HS-5 (cell line): ENCODE measurements around the gene LHX2.
"Not testable (repeated sequence)": the region's sequence is repeated elsewhere in the genome, so short reads cannot be mapped to it uniquely, and the experiment has no call there.

Source experiments
- DNase-seq: peaks from one replicate; pipeline ENCODE4 v3.0.0-alpha.2; 2012; ENCODE audit warnings: low read depth

The LHX2 gene, protein sequence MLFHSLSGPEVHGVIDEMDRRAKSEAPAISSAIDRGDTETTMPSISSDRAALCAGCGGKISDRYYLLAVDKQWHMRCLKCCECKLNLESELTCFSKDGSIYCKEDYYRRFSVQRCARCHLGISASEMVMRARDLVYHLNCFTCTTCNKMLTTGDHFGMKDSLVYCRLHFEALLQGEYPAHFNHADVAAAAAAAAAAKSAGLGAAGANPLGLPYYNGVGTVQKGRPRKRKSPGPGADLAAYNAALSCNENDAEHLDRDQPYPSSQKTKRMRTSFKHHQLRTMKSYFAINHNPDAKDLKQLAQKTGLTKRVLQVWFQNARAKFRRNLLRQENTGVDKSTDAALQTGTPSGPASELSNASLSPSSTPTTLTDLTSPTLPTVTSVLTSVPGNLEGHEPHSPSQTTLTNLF

DNA sequence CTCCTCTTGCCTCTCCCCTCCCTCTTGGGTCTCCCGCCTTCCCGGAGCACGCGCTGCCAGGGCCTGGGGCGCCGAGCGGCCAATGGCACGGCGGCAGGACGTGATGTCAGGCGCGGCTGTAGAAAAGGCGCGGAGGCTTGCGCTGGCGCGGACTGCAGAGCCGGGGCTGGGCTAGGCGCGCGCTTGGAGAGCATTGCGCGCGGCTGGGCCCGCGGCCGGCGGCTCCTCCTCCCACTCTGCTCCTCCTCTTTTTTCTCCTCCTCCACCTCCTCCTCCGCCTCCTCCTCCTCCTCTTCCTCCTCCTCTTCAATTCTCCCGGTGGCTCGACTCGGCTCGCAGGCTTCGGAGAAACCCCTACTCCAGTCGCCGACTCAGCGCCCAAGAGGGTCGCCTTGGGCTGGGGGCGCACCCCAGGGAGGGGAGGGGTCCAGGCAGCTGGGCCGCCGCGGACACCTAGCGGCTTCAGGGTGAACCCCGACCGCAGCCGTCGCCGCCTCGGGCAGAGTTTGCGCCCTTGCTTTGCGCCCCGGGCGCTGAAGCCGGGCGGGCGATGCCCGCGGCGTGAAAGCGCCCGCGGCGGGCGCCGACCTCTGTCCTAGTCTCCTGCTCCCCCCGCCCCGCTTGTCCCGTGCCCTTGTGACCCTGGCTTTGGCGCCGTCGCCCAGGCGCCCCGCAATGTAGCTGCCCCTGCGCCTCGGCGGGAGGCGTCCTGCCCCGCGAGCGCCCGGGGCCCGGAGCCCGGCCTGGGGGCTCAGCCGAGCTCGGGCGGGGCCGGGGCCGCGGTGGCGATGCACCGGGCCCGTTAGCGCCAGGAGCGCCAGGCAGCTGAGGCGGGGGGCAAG lies at the start of gene LHX2:
Gene LHX2, plus strand, starts transcription at position 309 of the 842 bp plus-strand sequence. CDS start 581 bp downstream, outside the sequence.
- peak; percentile 29 for DNase-seq

DNA sequence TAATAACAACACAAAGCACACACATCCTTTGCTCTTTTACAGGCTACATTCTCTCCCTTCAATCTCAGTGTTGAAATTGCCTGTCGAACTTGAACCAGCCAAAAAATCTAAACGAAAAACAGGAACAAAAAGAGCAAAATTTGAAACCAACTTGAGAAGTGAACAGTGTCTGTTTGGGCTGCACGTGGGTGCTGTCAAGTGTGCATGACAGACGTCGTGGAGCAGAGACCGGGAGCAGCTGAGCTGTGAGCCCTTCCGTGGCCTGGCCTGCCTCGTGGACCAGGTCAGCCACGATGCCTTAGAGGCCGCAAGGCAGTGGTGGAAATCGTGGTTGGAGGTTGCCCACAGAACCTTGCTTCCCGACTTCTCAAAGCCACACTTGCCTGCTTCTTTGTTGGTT lies 46.8 kb upstream of the LHX2 start:
- no peak for DNase-seq

DNA sequence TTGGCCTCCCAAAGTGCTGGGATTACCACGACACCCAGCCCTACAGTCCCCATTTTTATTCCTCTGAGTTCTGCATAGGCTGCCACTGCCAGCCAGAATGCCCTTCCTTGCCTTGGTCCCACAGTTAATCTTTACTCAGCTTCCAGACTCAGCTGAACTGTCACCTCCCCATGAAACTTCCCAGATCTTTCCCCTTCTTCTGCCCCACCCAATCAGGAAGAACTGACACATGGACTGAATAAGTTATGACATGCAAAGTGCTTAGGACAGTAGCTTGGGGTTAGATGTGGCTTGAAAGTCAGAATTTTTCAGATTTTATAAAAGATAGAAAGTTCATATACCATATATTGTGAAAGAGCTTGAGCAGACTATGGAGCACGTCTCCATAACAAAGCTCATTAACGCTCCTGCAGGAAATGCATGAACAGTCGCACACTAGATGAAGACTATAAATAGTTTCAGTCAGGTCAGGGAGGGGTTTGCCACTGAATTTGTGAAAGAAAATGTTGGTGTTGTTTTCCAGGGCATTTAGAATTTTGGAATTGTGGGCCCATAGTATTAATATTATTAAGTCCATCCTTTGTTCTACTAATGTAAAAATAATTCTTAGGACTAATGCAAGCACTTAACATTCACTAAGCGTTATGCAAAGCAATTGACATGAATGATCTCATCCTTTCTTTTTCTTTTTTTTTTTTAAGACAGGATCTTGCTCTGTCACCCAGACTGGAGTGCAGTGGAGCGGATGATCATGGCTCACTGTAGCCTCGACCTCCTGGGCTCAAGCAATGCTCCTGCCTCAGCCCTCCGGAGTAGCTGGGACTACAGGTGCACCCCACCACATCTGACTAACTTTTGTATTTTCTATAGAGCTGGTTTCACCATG lies 45.5 kb upstream of the LHX2 start:
- DNase-seq, result no peak

DNA sequence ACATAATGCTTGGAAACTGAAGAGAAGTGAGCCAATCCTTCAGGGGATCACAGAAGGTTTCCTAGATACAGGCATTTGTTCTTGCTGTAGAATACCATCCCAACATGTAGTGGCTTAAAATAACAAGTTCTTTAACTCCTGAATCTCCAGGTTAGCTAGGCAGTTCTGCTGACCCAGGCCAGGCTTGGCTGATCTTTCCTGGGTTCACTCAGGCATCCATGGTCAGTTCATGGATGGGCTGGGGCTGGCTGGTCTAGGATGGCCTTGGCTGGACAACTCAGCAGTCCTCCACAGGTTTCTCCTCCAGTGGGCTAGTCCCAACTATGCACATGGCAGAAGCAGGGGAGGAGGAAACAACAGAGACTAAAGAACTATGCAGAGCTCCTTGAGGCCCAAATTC lies 44.2 kb upstream of the LHX2 start:
- DNase-seq, result no peak

DNA sequence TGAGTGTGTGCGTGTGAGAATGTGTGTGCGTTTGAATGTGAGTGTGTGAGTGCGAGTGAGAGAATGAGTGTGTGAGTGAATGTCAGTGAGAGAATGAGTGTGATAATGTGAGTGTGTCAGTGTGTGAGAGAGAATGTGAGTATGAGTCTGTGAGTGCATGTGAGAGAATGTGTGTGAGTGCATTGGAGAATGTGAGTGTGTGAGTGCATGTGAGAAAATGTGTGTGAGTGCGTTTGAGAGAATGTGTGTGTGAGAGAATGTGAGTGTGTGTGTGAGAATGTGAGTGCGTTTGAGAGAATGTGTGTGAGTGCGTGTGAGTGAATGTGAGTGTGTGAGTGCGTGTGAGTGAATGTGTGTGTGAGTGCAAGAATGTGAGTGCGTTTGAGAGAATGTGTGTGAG lies 39.0 kb upstream of the LHX2 start:
- DNase-seq, result no peak

DNA sequence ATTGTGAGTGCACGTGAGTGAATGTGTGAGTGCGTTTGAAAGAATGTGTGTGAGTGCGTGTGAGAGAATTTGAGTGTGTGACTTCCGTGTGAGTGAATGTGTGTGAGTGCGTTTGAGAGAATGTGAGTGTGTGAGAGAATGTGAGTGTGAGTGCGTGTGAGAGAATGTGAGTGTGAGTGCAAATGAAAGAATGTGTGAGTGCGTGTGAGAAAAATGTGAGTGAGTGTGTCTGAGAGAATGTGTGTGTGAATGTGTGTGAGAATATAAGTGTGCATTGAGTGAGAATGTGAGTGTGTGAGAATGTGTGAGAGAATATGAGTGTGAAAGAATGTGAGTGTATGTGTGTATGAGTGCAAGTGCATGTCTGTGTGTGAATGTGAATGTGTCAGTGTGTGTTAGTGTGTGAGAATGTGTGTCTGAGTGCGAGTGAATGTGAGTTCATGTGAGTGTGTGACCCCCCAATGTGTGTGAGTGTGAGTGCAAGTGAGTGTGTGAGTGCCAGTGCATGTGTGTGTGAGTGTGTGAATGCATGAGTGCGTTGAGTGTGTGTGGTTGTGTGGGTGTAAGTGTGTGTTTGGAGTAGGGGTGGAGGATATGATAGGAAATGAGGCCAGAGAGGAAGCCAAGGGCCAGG lies 37.9 kb upstream of the LHX2 start:
- no peak for DNase-seq

DNA sequence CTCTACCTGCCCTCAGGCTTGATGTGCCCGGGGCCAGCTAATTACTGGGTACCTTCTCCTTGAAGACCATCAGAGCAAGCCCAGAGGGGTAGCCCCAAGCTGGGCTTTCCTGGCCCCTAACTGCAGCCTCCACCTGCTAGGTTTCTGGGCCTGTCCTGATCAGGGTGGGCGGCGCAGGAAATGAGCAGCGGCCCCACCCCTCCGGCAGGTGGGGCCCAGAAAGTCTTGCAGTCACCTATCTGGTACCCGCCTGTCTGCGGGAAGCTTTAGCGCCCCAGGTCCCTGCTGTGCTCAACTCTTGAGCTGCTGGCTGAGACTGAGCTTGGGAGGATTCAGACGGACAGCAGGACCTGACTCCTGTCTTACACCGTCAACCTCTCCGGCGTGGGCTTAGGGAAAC lies 37.1 kb upstream of the LHX2 start:
- no peak for DNase-seq

DNA sequence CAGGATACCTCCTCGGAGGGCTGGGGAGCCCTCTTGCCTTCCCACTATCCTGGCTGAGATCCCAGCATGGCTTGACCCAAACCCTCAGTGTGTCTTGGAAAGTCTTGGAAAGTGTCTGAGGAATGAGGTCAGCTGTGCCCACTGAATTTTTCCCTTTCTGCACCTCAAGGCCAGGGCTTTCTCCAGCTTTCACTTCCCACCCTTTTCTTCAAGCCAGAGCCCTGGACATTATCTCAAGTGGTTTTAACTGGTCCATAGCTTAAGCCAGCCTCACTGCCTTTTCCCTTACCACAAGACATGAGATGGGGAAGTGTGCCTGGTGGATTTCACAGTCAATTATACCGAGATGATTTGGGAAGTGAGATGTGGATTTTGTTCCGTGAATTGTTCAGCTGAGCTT lies 35.7 kb upstream of the LHX2 start:
- no peak for DNase-seq

DNA sequence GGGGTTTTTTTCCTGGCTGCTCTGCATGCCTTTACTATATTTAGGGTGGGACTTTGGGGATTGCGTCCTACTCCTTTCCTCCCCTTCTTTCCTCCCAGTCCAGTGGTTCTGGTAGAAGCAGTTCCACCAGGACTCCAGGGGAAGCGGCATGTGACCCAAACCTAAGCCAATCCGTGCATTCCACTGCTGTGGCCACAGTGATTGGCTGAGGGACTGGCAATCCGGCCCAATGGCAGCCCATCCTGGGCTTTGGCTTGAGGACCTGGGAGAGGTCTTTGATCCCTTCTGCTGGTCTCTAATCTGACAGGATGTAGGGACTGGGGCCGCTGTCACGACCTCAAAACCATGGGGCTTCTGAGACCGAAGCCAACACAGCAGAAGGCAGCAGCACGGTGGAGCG lies 35.0 kb upstream of the LHX2 start:
- DNase-seq, result not testable (repeated sequence)

DNA sequence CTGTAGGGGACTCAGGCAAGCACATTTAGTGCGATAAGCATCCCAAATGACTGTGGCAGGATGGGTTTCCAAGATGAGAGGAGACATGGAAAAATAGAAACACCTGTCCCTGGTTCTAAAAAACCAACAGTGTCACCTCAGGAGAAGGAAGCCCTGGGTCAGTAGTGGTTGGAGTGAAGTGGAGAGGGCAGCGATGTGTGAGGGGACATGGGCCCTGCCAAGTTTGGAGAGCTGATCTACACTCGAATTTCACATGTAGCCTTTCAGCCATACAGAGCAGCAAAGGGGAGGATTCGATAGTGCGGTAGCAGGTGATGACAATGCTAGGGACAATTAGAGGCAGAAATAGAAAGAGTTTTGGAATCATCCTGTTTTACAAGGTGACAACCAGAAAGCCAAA lies 32.6 kb upstream of the LHX2 start:
- DNase-seq, result no peak

DNA sequence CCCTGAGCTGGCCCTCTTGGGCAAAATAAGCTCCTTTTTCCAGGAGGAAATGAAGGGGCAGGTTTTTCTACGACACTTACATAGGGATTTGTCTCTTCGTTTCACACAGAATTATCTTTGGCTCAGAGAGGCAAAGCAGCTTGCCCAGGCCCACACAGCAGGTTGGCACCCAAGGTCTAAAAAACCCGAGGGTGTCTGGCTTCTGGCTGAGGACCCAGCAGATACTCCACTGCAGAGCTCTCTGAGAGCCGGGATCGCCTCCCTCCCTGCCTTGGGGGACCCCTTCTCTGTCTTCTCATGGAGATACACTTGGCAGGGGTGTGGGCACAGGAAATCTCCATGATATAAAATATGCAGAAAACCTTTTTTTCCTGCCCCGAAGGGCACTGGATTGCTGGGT lies 29.0 kb upstream of the LHX2 start:
- DNase-seq, result no peak

DNA sequence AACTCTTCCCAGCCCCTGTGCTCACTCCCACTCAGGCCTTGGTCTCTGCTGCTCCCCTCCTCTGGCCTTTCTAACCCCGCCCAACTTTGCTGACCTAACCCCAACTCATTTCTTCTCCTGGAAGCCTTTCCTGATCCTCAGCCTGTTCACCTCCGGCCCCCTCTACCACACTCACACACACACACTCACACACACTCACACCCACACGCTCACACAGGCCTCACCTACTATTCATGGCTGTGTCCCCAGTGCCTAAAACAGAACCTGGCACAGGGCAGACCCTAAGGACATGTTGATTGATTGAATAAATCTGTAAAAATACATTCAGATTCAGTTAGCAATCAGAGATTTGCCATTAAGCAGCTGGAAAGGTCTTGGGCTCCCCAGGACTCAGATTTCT lies 28.5 kb upstream of the LHX2 start:
- DNase-seq, result no peak

DNA sequence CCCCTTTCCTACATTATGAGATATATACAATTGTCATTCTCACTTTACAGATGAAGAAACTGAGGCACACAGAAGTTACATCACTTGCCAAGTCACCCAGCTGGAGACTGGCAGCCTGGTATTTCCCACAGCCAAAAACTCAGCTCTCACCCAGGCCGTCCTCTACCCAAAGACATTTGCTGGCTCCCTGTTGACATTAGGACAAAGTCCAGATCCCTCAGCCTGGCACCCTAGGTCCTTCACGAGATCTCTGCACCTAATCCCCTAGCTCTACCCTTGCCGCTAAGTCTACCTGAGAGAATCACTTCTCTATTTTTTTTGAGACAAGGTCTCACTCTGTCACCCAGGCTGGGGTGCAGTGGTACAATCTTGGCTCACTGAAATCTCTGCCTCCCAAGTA lies 26.8 kb upstream of the LHX2 start:
- no peak for DNase-seq

DNA sequence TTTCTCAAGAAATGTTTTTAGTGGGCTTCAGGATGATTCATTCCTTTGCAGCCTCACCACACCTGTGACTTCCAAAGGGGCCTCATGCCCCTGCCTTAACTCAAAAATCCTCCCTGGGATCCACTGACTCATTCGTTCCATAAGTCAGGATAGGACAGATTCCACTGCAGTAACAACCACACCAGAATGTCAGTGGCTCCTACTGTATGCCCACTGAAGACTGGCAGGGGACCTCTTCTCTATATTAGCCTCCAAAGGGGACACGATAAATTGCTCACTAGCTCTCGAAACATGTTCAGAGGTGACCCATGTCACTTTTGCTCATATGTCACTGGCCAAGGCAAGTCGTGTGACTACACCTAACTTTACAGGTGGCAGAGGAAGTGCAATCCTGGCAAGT lies 25.7 kb upstream of the LHX2 start:
- DNase-seq, result no peak

DNA sequence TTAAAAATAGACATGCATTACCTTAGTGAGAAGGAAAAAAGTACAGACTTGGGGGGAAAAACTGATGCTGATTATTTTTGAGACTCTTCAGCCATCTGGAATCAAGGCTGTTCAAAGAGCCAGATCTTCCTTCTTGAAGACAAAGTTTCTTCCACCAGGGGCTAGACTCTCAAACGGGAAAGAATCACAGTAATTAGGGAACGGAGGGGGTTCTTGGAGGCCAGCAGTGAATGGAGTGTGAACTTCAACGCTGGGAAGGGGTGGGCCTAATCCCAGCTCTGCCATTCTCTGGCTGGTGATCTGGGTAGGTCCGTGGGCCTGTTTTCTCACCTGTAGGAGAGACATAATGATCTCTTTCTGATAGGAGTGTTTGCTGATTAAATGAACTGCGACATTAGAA lies 21.1 kb upstream of the LHX2 start:
- no peak for DNase-seq

DNA sequence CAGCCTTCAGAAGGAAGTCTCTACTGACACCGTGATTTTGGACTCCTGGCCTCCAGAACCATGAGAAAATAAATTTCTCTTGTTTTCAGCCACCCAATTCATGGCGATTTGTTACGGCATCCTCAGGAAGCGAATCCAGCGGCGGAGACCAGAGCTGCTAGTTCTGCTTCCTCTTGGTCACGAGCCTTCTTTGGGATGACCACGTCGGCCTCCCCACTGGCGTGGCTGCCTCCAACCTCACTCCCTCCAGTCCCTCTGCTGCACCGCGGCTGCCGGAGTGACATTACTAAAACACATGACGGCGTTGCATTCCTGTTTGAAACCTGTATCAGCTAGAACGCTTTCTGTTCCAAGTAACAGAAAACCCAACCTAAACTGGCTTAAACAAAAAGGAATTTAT lies 18.9 kb upstream of the LHX2 start:
- DNase-seq, result not testable (repeated sequence)

DNA sequence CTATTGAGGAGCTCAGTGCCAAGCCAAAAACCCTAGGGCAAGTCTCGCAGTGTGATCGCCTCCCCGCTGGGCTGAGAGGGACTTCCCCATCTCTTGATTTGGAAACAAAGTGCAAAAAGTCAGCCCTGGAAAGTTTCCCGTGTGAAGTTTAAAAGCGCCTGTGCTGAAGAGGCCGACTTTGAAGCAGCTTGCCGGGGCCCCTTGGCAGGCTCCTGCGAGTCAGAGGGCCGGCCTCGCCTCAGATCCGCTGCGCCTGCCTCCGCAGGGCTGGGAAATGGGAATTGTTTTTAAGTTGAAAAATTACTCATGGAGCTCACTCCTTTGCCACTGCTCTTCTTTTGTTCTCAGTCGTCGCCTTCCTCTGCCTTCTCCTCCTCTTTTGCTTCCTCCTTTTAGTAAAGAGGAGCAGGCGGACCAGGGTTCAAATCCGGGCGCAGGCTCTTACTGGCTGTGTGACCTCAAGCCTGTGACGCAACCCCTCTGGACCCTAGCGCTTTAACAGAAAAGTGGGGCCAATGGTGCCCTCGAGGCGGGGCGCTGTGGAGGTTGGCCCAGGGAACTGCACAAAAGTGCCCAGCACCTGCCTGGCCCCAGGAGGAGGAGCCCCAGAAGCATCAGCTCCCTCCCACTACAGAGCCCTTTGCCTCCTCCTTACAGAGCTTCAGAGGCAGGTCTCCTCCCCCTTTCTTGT lies 14.7 kb upstream of the LHX2 start:
- no peak for DNase-seq

DNA sequence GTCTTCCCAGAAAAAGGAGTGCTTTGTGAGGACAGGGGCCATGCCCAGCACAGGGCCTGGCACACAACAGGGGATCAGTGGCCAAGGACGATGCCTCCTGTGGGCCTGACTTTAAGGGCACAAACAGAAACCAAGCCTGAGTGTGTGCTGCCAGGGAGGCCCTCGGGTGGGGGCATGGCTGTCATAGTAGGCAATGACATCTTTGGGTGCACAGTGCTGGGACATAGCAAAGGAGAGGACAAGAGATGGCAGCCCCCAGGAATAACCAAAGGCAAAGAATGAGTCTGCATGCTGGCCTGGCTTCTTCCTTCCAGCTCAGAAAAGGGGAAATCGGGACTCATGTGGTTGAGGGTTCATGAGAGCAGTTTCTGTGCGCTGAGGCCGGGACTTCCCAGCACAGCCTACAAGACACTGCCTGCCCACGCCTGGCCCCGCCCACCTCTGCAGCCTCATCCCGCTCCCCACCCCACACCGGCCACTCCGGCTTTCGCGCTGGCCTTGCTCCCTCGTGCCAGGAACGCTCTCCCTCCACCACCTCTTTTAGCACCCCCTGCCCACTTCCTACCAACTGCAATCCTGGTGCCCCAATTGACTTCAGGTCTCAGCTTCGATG lies 13.8 kb upstream of the LHX2 start:
- no peak for DNase-seq

DNA sequence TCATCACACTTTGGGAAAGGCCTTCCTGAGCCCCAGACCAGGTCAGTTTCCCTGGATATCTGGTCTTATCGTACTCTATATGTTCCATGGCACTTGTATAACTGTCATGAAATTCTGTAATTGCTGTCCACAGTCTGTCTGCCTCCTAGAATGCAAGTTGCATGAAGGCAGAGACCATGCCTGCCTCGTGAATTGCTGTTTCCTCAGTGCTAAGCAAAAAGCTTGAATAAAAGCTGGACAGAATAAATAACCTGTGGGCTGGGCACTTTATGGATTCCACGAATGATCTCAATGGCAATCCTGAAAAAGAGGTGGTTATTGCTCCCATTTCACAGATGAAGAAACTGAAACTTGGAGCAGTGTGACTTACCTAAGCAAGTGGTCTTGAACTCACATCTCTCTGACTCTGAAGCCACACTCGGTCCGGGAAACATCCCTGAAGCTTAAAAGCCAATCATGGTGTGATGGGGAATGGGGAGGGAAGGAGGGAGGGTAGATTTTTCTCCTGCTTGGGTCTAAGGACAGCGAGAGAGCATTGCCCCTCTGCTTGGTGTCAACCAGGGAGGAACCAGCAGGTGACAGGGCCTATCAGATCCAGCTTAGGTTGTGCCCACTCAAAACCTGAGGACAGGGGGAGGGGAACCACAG lies 13.2 kb upstream of the LHX2 start:
- DNase-seq, result no peak

DNA sequence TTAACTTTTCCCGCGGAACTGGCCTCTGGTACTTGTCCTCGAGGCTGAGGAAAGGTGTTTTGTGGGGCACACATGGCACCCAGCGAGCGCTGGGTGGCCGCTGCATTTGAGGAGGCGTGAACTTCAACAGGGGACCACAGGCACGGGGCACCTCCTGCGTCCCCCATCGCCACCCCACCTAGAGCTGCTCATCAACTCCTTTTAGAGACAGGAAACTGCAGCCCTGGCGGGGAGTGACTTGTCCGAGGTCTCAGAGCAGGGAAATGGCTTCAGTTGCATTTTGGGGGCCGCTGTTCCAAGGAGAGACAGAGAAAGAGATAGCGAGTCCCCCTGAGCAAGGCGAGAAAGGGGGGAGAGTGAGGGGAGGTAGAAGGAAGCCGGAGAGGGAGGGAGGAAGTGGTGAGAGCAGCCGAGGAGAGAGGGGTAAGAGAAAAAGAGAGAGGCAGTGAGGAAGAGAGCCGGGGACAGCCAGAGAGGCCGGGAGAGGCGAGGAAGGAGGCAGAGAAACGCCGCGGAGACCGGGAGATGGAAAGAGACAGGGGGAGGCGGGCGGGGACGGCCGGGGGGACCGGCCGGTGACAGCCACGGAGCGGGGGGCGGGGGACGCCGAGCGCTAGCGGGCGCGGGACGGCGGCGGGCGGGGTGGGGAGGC lies 12.5 kb upstream of the LHX2 start:
- no peak for DNase-seq
